ENCODE results near the gene CEACAM7.

The CEACAM7 gene

GRCh38 chr19:41652250-41652649 is 35.8 kb downstream of the CEACAM7 start:
- no peak for DNase-seq

- DNase-seq = no peak
Observed at GRCh38 chr19:41649827-41650226, 38.2 kb downstream of the CEACAM7 start.

- DNase-seq = peak; percentile 47
Observed at GRCh38 chr19:41646589-41647204, 41.4 kb downstream of the CEACAM7 start.

- DNase-seq = peak; percentile 67
Observed at GRCh38 chr19:41641879-41642485, 46.1 kb downstream of the CEACAM7 start.

- DNase-seq = no peak
Observed at GRCh38 chr19:41638641-41639081, 49.4 kb downstream of the CEACAM7 start.

GRCh38 chr19:41637484-41637883 is 50.6 kb downstream of the CEACAM7 start:
- DNase-seq = no peak

- DNase-seq = no peak
Observed at GRCh38 chr19:41627966-41628675, 59.9 kb downstream of the CEACAM7 start.

- DNase-seq = no peak
Observed at GRCh38 chr19:41626877-41627276, 61.2 kb downstream of the CEACAM7 start, which contains the start of gene CEACAM4. Gene CEACAM4, minus strand, starts transcription at chr19:41627074. Its CDS starts 111 bp downstream, at chr19:41626963.

- DNase-seq = no peak
Observed at GRCh38 chr19:41626278-41626677, 61.8 kb downstream of the CEACAM7 start.

GRCh38 chr19:41624937-41625336 is 63.1 kb downstream of the CEACAM7 start:
- no peak for DNase-seq

- no peak for DNase-seq
Observed at GRCh38 chr19:41624515-41624914, 63.6 kb downstream of the CEACAM7 start.

GRCh38 chr19:41623360-41623759 is 64.7 kb downstream of the CEACAM7 start:
- no peak for DNase-seq
